GM23338 (cell line): ENCODE results near the gene SLC9A3. TPM values are rescaled to one million over a fixed set of nuclear protein-coding genes. Genes with fewer than 3 reads are reported as not detected.

Experiments used
- ATAC-seq: fragments of 200-7000 bp; cut with Tn5 transposase; 3 replicates; pipeline ENCODE4 v1.9.1; 2020
- DNase-seq: peaks from one replicate; pipeline ENCODE4 v3.0.0-alpha.2; 2015; ENCODE audit warnings: low spot score
- H2AFZ ChIP-seq: fragments of 200-600 bp; sonication (generic); 2 replicates; pipeline ENCODE4 v1.8.0; 2016; ENCODE audit warnings: antibody characterized with exemption, mild to moderate bottlenecking, moderate library complexity
- H3F3A ChIP-seq: fragments of 200-600 bp; sonication (generic); replicated peaks from 2 replicates; pipeline ENCODE4 v1.8.0; 2017; ENCODE audit warnings: antibody characterized with exemption, mixed run types, low read depth
- H3K27ac ChIP-seq: fragments of 200-600 bp; sonication (generic); 2 replicates; pipeline ENCODE4 v1.6.1; 2016; ENCODE audit warnings: low read depth
- H3K27me3 ChIP-seq: fragments of 200-600 bp; sonication (generic); 2 replicates; pipeline ENCODE4 v1.8.0; 2016; ENCODE audit warnings: mild to moderate bottlenecking, mixed run types, moderate library complexity; ENCODE audit not compliant: insufficient read depth
- H3K36me3 ChIP-seq: fragments of 200-600 bp; sonication (generic); 2 replicates; pipeline ENCODE4 v1.8.0; 2016; ENCODE audit warnings: mild to moderate bottlenecking; ENCODE audit not compliant: insufficient read depth
- H3K4me1 ChIP-seq: fragments of 200-600 bp; sonication (generic); 2 replicates; pipeline ENCODE4 v1.8.0; 2016; ENCODE audit warnings: mild to moderate bottlenecking, moderate library complexity; ENCODE audit not compliant: insufficient read depth
- H3K4me2 ChIP-seq: fragments of 200-600 bp; sonication (generic); 2 replicates; pipeline ENCODE4 v1.7.1; 2017; ENCODE audit warnings: mixed run types
- H3K4me3 ChIP-seq: fragments of 200-600 bp; sonication (generic); 2 replicates; pipeline ENCODE4 v1.6.1; 2016; ENCODE audit warnings: mixed run types
- H3K79me2 ChIP-seq: fragments of 200-600 bp; sonication (generic); replicated peaks from 2 replicates; pipeline ENCODE4 v1.8.0; 2017; ENCODE audit warnings: mild to moderate bottlenecking; ENCODE audit not compliant: insufficient read depth
- H3K9me2 ChIP-seq: fragments of 200-600 bp; sonication (generic); 2 replicates; pipeline ENCODE4 v1.8.0; 2017; ENCODE audit not compliant: insufficient read depth
- H4K20me1 ChIP-seq: fragments of 200-600 bp; sonication (generic); replicated peaks from 2 replicates; pipeline ENCODE4 v1.8.0; 2017; ENCODE audit warnings: mild to moderate bottlenecking; ENCODE audit not compliant: insufficient read depth
- H3K27ac Mint-ChIP-seq: 2 replicates; pipeline ENCODE4 v1.8.0; 2020; ENCODE audit warnings: inconsistent platforms, mild to moderate bottlenecking, moderate library complexity, mixed read lengths
- H3K27me3 Mint-ChIP-seq: 3 replicates; pipeline ENCODE4 v1.8.0; 2022; ENCODE audit warnings: low read depth, mild to moderate bottlenecking, moderate library complexity, mixed read lengths, inconsistent platforms; ENCODE audit not compliant: insufficient read depth, poor library complexity
- H3K36me3 Mint-ChIP-seq: 3 replicates; pipeline ENCODE4 v1.8.0; 2021; ENCODE audit warnings: low read depth, mild to moderate bottlenecking, inconsistent platforms, moderate library complexity, mixed read lengths
- H3K4me1 Mint-ChIP-seq: 3 replicates; pipeline ENCODE4 v1.8.0; 2020; ENCODE audit warnings: mild to moderate bottlenecking, inconsistent platforms, mixed read lengths
- H3K4me3 Mint-ChIP-seq: 3 replicates; pipeline ENCODE4 v1.8.0; 2021; ENCODE audit warnings: moderate library complexity, mild to moderate bottlenecking, inconsistent platforms, mixed read lengths
- H3K9me3 Mint-ChIP-seq: 3 replicates; pipeline ENCODE4 v1.8.0; 2020; ENCODE audit warnings: moderate library complexity, mild to moderate bottlenecking, inconsistent platforms, mixed read lengths
- CREB1 ChIP-seq: fragments of 250-450 bp; sonication (Bioruptor Pico); IDR thresholded peaks from 2 replicates; pipeline ENCODE4 v1.5.0; 2020; ENCODE audit warnings: low read depth, mild to moderate bottlenecking, moderate library complexity
- EZH2 ChIP-seq: fragments of 200-600 bp; sonication (generic); IDR thresholded peaks from one replicate; pipeline ENCODE4 v1.8.0; 2017; ENCODE audit warnings: antibody characterized with exemption, mild to moderate bottlenecking, low read depth; ENCODE audit not compliant: unreplicated experiment
- EZH2phosphoT487 ChIP-seq: fragments of 200-600 bp; sonication (generic); IDR thresholded peaks from one replicate; pipeline ENCODE4 v1.8.1; 2018; ENCODE audit warnings: antibody characterized with exemption; ENCODE audit not compliant: unreplicated experiment
- JUNB ChIP-seq: IDR thresholded peaks from one replicate; pipeline ENCODE4 v1.6.1; 2016; ENCODE audit warnings: antibody characterized with exemption; ENCODE audit not compliant: unreplicated experiment
- NANOG ChIP-seq: IDR thresholded peaks from 2 replicates; pipeline ENCODE4 v1.6.1; 2016; ENCODE audit warnings: antibody characterized with exemption, borderline replicate concordance
- STAT1 ChIP-seq: IDR thresholded peaks from one replicate; pipeline ENCODE4 v1.6.1; 2016; ENCODE audit warnings: antibody characterized with exemption; ENCODE audit not compliant: unreplicated experiment
- ZNF114 ChIP-seq: fragments of 250-450 bp; sonication (Bioruptor Pico); IDR thresholded peaks from 2 replicates; pipeline ENCODE4 v1.5.0; 2020; ENCODE audit warnings: mild to moderate bottlenecking, moderate library complexity
- ZNF331 ChIP-seq: fragments of 250-450 bp; sonication (Bioruptor Pico); IDR thresholded peaks from 2 replicates; pipeline ENCODE4 v1.5.0; 2020; ENCODE audit warnings: low read depth, mild to moderate bottlenecking, moderate library complexity
- polyA plus RNA-seq: library from polyadenylated mRNA; unstranded; fragments of >200 nt; fragmentation: Nextera tagmentation; extraction: Ambion mirVana; gene quantifications from 2 replicates; pipeline ENCODE4 v1.2.1, GENCODE V29; 2016
- total RNA-seq: library from RNA; depleted of rRNA; stranded (reverse); fragments of >200 nt; shearing (Covaris generic); gene quantifications from 2 replicates; pipeline ENCODE4 v1.2.3, GENCODE V29; 2014
- TF ChIP-seq, protein P1 (sequence below): IDR thresholded peaks from one replicate; pipeline ENCODE4 v1.6.1; 2018; ENCODE audit warnings: antibody characterized with exemption; ENCODE audit not compliant: unreplicated experiment
- TF ChIP-seq, protein P2 (sequence below), 2 experiments: fragments of 200-600 bp in 1 of 2; sonication (generic) in 1 of 2; conservative IDR thresholded peaks; 2 replicates each; pipeline versions ENCODE4 v1.5.1 to v1.6.1; 2016 to 2017; ENCODE audit warnings: antibody characterized with exemption in 2 of 2, low read depth in 2 of 2, mild to moderate bottlenecking in 2 of 2, moderate library complexity in 1 of 2
- TF ChIP-seq, protein P3 (sequence below): IDR thresholded peaks from 2 replicates; pipeline ENCODE4 v1.6.1; 2016; ENCODE audit warnings: antibody characterized with exemption

Gene SLC9A3
- total and polyA plus RNA-seq, 2 experiments from 2014 or later, result 0.39 to 3.1 TPM

DNA sequence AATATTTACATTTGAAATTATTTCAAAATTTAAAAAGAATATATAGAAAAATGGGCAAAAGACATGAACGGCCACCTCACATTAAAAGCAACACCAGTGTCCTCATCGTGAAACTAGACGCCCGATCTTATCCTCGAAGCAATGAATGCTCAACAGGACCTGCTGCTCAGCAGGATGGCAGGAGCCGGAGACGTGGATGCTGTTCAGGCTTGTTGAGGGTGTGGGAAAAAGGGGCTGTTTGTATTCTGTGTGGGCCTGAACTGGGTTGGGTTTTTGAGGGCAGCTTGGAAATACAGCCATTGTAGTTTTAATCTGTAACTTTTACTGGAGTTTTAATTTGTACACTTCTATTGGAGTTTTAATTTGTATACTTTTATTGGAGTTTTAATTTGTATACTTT, 60.9 kb downstream of the SLC9A3 start (continued):
- TF ChIP-seq, protein P1, sequence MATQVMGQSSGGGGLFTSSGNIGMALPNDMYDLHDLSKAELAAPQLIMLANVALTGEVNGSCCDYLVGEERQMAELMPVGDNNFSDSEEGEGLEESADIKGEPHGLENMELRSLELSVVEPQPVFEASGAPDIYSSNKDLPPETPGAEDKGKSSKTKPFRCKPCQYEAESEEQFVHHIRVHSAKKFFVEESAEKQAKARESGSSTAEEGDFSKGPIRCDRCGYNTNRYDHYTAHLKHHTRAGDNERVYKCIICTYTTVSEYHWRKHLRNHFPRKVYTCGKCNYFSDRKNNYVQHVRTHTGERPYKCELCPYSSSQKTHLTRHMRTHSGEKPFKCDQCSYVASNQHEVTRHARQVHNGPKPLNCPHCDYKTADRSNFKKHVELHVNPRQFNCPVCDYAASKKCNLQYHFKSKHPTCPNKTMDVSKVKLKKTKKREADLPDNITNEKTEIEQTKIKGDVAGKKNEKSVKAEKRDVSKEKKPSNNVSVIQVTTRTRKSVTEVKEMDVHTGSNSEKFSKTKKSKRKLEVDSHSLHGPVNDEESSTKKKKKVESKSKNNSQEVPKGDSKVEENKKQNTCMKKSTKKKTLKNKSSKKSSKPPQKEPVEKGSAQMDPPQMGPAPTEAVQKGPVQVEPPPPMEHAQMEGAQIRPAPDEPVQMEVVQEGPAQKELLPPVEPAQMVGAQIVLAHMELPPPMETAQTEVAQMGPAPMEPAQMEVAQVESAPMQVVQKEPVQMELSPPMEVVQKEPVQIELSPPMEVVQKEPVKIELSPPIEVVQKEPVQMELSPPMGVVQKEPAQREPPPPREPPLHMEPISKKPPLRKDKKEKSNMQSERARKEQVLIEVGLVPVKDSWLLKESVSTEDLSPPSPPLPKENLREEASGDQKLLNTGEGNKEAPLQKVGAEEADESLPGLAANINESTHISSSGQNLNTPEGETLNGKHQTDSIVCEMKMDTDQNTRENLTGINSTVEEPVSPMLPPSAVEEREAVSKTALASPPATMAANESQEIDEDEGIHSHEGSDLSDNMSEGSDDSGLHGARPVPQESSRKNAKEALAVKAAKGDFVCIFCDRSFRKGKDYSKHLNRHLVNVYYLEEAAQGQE, result no peak
- no peak for TF ChIP-seq ZNF114
- TF ChIP-seq, protein P2, sequence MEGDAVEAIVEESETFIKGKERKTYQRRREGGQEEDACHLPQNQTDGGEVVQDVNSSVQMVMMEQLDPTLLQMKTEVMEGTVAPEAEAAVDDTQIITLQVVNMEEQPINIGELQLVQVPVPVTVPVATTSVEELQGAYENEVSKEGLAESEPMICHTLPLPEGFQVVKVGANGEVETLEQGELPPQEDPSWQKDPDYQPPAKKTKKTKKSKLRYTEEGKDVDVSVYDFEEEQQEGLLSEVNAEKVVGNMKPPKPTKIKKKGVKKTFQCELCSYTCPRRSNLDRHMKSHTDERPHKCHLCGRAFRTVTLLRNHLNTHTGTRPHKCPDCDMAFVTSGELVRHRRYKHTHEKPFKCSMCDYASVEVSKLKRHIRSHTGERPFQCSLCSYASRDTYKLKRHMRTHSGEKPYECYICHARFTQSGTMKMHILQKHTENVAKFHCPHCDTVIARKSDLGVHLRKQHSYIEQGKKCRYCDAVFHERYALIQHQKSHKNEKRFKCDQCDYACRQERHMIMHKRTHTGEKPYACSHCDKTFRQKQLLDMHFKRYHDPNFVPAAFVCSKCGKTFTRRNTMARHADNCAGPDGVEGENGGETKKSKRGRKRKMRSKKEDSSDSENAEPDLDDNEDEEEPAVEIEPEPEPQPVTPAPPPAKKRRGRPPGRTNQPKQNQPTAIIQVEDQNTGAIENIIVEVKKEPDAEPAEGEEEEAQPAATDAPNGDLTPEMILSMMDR (conservative IDR thresholded peaks at IDR 0.05; ENCODE audit: low read depth in 2 of 2), result no peak
- TF ChIP-seq JUNB, result no peak
- no peak for TF ChIP-seq EZH2
- no peak for TF ChIP-seq CREB1 (CRISPR knock-in tag)
- no peak for TF ChIP-seq NANOG

DNA sequence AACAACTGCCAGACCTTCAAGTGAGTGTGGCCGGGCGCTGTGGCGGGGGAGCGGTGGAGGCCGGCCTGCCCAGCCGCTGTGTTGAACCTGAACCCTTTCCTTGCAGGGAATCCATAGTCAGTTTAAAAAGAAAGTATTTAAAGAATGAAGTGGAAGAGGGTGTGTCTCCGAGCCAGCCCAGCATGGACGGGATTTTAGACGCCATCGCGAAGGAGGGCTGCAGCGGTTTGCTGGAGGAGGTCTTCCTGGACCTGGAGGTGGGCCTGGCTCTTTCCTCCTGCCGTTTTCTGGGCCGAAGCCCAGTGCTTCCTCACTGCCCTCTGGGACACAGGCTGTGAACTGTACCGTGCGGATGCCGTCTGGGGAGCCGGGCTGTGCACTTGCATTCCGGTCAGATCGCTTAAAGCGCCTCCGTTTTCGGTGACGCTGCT, 62.2 kb downstream of the SLC9A3 start:
- Histone ChIP-seq H3K27ac (no peak overlapping the region), H3K4me3 (no peak overlapping the region), H2AFZ (no peak overlapping the region), H3K36me3 (peaks cover 20% of the 10 kb centered on the region; the same call in 1 of the 2 replicates), H3K9me2 (no peaks in the 10 kb centered on the region), H4K20me1 (no peaks in the 10 kb centered on the region), H3K4me1 (no peaks in the 10 kb centered on the region), H3K27me3 (no peaks in the 10 kb centered on the region), H3K4me2 (no peak overlapping the region), H3F3A (no peaks in the 10 kb centered on the region), H3K79me2 (no peaks in the 10 kb centered on the region)
- H3K4me3 Mint-ChIP-seq, result no peak overlapping the region
- H3K27ac Mint-ChIP-seq, result no peak overlapping the region
- H3K4me1 Mint-ChIP-seq, result no peaks in the 10 kb centered on the region
- no peaks in the 10 kb centered on the region for H3K9me3 Mint-ChIP-seq
- H3K36me3 Mint-ChIP-seq, result peaks cover 37% of the 10 kb centered on the region
- DNase-seq (no peak), ATAC-seq (no peak)
- H3K27me3 Mint-ChIP-seq, result no peaks in the 10 kb centered on the region
- no peak for TF ChIP-seq STAT1
- TF ChIP-seq, protein P3, sequence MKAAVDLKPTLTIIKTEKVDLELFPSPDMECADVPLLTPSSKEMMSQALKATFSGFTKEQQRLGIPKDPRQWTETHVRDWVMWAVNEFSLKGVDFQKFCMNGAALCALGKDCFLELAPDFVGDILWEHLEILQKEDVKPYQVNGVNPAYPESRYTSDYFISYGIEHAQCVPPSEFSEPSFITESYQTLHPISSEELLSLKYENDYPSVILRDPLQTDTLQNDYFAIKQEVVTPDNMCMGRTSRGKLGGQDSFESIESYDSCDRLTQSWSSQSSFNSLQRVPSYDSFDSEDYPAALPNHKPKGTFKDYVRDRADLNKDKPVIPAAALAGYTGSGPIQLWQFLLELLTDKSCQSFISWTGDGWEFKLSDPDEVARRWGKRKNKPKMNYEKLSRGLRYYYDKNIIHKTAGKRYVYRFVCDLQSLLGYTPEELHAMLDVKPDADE, result no peak
- no peak for TF ChIP-seq CREB1 (CRISPR knock-in tag)
- no peak for TF ChIP-seq JUNB
- no peak for TF ChIP-seq EZH2phosphoT487
- TF ChIP-seq ZNF331 (CRISPR knock-in tag), result no peak
- TF ChIP-seq, protein P2 (conservative IDR thresholded peaks at IDR 0.05; ENCODE audit: low read depth in 2 of 2), result no peak
